ENCODE results near the gene ASRGL1.
A peak's percentile ranks its signal among the peaks of the same experiment; 100 is the strongest.
"Not testable (repeated sequence)": the region's sequence is repeated elsewhere in the genome, so short reads cannot be mapped to it uniquely, and the experiment has no call there.

DNA sequence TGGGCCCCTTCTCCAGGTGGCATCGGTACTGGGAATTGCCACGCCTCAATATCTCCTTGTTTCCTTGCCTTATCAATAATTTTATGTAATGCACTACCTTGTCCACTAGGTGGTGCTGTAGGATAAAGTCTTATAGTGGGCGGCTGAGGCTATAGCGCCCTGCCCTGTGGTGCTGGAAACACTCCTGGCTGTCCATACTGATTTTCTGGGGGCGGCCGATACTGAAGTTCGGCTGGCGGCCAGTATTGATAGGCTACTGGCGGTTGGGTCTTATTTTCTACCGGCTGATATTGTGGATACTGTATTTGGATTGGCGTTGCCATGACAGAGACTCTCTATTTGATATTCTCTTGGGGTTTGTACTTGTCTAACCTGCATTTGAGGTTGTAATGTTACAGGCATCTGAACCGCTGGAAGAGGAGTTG, 43.6 kb downstream of the ASRGL1 start:
- TF ChIP-seq ZNF777 (CRISPR knock-in tag; IDR thresholded peaks at IDR 0.05); NR3C1 (CRISPR knock-in tag; IDR thresholded peaks at IDR 0.05); ZNF629 (CRISPR knock-in tag; conservative IDR thresholded peaks at IDR 0.05); IKZF4 (CRISPR knock-in tag; IDR thresholded peaks at IDR 0.05; ENCODE audit: borderline replicate concordance, low read depth, not compliant biosample characterization); PRDM10 (CRISPR knock-in tag; IDR thresholded peaks at IDR 0.05; ENCODE audit: low read depth); POLR2AphosphoS5 (IDR thresholded peaks at IDR 0.05; ENCODE audit: low read depth, low read length): not testable (repeated sequence)
- peak; percentile 87 for TF ChIP-seq CTCF (CRISPR knock-in tag; IDR thresholded peaks at IDR 0.05)

All from HepG2 (cell line).